GM21619 (cell line): ENCODE results near the gene SCEL.

Experiments used
- ATAC-seq: cut with Tn5 transposase; IDR thresholded peaks from one replicate; pipeline ENCODE4 v1.9.1; 2021; ENCODE audit not compliant: unreplicated experiment

SCEL gene

DNA sequence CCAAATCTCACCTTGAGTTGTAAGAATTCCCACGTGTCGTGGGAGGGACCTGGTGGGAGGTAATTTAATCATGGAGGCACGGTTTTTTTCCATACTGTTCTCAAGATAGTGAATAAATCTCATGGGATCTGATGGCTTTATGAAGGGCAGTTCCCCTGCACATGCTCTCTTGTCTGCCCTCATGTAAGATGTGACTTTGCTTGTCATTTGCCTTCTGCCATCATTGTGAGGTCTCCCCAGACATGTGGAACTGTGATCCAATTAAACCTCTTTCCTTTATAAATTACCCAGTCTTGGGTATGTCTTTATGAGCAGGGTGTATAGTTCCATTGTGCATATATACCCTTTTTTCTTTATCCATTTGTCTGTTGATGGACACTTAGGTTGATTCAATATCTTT, 13.1 kb downstream of the SCEL start:
- ATAC-seq, result no peak

DNA sequence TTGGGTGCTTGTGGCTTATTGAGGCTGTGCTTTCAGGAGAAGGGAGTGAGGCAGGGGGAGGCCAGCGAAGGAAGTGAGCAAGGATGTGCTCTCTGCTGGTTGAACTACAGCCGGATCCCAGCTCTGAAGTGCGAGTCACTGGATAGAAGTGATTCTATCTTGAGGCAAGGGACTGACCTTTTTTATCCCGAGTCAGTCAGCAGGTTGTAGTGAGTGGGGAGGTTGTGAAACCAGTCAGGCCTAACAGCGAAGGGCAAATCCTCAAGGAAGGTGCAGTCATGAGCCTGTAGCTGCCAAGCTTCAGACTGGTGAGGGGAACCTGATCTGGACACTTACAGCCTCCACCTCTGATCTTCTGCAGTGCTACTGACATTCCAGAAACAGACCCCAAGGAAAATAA, 18.6 kb downstream of the SCEL start:
- no peak for ATAC-seq

DNA sequence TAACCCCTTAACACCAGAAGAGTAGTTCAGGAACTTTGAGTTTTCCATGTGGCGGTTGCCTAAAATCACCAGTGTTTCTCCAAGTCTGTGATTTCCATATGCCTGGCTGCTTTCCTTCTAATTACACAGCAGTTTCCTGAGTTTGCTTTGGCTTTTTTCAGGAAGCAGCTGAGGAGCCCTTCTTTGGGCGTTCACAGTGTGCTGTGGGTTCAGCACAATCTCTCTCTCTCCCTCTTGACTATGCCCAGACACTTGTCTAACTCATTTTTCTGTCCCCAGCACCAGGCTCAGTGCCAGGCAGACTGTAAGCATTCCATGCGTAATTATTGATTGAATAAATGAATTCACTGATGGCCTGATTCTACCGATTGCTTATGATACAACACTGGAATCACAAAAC, 19.7 kb downstream of the SCEL start:
- no peak for ATAC-seq

DNA sequence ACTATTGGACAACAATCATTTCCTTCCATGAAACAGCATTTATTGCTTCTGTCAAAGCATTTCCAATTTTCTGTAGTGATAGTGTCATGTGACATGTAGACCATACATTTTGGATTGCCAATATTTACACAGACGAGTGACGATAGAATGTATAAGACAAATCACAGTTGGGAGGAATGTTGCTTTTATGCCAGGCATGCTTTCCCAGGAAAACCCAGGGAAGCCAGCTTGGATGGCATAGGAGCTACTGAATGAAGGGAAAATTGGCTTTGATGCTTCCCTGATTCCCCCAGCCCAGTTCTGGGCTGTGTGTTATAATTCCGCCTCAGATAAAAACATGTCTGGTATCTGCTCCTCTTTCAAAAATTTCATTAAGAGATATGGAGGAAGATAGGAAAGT, 22.5 kb downstream of the SCEL start:
- ATAC-seq, result no peak

DNA sequence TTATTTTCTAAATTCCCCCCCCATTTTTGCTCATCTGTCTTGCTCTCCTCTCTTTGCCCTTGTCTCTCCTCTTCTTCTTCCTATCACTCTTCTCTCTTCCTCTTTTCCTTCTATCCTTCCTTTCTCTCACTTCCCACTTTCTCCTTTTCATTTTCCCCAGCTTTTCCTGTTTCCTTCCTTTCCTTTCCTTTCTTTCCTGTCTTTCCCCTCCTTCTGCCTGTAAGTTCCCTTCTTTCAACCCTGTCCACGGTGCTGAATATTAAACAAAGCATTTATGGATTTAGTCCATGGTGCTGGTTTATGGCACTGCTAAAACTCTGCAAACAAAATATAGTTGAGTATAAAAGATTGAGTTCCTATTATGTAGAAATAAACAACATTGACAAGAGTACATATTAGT, 27.6 kb downstream of the SCEL start:
- ATAC-seq, result no peak

DNA sequence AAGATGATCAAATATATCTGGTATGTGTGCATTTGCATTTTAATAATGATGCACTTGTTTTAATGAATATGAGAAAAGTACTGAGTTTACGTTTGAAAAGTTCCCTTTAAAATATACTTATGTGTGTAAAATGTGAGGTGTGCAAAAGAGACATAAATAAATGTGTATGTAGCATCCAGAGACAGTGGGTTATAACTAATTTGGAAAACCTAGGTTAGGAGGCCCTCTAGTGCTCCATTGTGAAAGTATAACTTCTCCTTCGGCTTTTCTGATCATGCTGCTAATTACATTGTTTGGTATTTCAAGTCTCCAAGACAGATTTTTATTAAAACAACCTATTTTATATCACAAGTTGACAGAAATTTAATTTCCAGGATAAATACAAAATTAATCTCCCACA, 30.1 kb downstream of the SCEL start:
- ATAC-seq, result peak; percentile 86

DNA sequence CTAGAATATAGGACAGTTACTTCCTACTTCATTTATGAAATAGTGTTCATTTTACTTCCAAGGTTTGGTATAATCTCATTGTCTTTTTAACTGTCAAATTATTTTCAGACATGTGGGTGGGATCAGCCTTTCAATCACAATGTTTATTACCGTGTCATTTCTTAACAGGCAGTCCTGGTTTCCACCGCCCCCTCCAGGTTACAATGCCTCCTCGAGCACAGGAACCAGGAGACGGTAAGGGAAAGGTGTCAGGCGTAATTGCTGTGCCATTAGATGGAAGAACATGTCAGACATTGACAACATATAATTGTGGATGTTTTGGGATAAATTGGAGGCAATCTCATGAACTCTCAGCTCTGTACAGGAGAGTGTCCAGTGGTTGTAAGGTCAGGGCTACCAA, 36.5 kb downstream of the SCEL start:
- no peak for ATAC-seq

DNA sequence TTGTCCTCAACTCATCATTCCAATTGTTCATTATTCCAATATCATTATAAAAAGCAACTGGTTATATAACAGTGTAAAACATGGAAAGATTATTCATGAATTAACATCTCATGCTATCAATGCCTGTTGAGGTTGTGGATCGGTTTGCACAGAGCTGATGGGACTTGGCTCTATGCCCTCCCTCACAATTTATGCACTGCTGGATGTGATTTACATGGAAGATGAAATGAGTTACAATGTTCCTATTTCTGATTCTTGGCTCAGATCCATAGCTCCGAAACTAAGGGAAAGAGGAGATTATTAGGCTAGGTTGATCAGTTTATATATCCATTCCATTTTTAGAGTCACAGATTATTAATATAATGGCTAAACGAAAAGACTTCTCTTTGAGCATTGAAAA, 38.6 kb downstream of the SCEL start:
- no peak for ATAC-seq

DNA sequence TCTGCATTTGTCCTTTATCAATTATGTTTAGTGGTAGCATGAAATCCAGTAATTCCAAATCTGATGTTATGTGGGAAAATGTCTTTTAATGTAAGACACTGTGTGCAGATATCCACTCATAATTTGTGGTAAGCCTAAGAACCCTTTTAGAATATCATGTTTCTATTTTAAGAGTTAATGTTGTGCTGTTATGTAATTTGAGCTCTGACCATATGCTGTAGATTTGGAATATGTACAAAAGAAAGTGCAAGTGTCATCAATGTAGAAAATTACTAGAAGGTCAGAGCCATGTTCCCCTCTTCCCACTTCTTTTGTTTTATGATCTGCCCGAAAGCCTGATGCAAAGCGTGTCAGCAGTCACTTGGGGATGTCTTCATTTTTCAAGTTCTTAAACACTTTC, 44.5 kb downstream of the SCEL start:
- ATAC-seq, result no peak

DNA sequence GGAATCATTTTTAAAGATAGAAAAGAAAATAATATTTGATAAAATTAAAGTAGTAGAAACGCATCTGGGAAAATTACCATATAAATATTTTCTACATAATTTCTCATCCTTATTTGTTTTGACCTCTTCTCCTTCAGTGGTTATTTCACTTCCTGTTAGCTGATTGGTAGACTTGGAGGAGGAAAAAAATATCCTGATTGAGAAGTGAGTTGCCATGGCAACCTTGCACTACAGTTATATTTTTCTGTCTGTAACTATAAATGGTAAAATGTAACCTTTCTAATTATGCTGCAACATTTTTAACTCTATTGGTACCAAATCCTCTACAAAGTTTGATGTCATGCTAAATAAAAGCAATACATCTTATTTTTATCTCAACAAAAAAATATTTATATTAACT, 45.2 kb downstream of the SCEL start:
- no peak for ATAC-seq

DNA sequence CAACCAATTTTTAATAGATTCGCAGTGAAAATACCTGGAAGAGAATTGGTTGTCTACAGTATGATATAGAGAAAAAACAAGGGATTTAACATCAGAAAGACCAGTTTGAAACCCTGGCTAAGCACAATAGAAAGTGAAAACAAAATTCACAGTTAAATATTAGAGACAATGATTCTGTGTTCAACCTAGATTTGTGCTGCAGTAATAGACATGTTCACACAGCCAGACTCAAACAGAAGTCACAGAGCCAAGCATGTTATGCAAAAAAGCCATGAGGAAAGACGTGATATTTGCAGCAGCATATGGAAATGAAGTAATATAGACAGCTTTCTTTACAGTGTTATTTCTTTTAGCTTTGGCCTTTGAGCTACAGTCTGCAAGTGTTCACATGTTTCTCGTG, 48.1 kb downstream of the SCEL start:
- peak; percentile 77 for ATAC-seq

DNA sequence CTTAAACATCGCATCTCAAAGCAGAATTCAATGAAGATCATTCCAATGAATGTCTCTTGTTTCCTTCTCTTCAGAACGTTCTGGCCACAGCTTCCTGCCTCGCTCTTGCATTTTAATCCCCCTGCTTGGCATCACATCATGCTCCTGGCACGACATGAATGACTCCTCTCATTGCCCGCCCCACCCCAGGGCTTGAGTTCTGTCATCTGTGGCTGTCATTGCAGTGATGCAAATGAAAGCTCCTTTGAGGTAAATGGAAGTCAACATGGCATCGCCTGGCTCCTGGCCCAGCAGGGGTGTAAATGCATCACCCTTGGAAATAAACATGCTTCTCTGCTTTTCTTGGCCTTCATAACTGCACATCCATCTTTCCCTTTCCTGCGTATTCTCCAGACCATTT, 48.6 kb downstream of the SCEL start:
- ATAC-seq, result no peak

DNA sequence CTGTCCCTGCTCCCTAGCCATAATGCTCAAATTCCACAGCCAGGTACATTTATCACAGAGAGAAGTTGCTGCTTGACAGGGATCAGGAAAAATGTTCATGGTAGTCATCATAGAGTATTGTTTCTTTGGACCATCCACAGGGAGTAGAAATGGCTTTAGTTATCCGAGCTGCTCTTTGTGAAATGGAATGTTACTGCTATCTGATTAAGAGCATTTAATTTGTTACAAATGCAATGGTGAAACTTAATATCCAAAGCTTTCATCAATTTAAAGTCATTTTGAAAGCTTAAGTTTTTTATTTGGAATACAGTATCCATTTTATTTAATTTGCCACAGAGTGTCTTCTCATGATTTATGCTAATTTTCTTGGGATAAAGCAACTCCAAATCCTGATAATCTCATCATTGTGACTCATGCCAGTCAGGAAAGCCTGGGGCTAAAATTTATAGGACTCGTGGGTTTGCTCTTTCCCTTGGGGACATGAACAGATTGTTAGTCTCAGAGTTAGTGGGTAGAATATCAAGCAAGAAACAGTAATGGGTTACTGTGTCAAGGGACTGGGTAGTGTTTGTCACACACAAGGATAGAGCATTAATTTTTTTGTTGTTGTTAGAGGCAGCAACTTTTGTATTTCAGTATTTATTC, 59.8 kb downstream of the SCEL start:
- no peak for ATAC-seq

DNA sequence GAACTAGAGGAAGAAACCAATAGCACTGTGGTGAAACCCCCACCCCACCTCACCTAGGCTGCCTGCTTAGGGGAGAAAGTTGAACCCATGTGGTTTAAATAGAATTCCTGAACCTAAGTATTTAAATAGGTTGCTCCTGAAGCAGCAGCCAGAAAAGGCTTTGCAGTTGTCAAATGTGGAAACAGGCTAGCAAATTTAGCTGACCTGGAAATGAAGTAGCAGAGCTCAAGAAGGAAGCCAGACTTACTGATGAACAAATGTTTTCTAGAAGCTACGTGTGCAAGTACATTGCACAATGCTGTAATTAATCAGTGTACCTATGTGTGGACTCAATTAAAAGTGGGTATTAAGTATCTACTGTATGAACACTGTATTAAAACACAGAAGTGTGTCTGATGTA, 61.3 kb downstream of the SCEL start:
- ATAC-seq, result no peak

DNA sequence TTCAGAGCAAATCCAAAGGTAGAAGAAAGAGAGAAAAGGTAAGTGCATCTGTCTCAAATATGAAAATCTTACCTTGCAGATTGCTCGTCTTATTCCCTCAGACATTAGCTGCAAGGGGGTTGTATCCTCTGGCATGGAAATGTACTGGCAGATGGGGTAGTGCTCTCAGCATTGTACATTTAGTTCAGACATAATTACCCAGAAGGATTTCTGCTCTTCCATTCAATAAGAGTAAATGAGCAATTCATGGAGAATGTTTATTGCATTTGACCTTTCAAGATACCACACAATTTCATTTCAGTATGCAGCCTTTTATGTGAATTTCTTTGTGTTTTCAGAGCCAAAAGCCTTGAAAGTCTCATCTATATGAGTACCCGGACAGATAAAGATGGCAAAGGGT, 63.8 kb downstream of the SCEL start:
- no peak for ATAC-seq

DNA sequence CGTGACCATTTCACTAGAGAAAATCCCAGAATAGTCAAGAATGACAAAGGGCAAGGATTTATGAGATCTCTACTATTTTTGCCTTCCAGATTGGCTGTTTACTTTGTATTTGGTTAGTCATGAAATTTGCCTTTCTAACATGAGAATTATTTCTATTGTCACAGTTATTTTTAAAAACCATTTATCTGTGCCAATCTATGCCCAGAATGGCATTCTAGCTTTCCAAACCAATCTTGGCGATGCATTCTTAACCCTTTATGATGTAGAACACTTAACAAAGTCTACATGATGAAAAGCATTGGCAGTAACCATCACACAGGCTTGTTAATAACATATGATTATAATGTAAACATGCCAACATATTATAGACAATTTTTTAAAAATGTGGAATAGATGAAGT, 65.2 kb downstream of the SCEL start:
- no peak for ATAC-seq

DNA sequence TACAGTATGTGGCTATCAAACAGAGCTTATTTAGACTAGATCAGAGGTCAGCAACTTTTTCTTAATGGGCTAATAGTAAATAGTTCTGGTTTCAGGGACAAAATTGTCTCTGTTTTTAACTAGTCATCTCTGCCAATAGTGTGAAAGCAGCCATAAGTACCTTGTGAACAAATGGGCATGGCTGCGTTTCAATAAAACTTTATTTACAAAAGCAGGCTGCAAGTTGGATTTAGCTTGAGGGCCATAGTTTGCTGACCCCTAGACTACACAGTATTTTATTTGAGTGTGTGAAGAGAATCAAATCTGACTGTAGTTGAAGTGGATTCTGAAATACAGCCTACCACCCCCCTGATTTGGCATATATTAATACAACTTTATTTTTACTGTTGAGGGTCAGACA, 75.6 kb downstream of the SCEL start:
- no peak for ATAC-seq

DNA sequence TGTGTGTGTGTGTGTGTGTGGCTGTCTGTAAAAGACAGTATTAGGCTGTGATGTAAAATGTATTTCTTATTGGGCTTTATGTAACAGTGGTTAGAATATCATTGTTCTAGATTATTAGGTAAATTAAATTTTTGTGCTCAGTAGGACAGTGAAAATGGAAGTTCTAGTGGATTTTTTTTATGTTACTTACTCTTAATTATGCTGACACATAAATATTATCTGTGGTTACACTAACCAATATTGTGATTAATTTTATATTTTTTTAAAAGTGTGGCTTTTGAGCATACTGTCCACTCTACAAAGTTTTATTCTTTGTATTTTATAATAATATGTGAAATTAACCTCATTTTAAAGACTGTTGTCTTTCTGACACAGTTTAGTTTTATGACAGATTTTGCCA, 80.5 kb downstream of the SCEL start:
- no peak for ATAC-seq

DNA sequence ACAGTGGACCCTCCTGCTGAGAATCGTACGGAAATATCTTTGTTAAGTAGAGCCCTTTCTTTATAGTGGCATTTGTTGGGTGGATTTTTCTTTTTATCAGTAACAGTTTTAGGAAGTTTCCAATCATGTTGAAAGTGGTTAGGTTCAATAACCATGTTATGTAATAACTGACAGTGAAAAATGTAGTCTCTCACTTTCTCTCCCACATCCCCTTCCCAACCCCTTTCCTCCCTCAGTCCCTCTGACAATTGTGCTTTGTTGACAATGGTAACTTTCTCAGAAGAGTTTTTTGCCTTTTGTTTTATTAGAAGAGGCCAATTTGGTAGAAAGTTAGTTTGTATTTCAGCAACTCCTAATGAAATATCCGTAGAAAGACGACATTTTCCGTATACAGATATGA, 84.1 kb downstream of the SCEL start:
- ATAC-seq, result no peak

DNA sequence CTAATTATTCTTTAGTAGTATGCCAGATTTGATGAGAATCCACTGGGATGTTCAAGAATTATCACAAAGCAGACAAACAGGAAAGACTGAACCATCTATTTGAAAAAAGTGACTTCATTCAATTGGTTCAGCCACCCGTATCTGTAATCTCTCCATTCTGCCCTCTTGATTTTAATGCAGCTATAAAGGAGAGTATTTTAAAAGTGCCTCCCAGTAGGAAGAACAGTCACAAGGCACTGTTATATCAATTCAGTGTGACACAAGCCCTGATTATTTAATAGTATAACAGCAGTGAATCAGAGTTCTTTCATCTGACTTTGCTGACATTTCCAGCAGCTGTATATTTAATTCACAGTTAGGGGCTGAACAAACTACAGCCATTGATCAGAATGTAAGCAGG, 84.6 kb downstream of the SCEL start:
- ATAC-seq, result no peak

DNA sequence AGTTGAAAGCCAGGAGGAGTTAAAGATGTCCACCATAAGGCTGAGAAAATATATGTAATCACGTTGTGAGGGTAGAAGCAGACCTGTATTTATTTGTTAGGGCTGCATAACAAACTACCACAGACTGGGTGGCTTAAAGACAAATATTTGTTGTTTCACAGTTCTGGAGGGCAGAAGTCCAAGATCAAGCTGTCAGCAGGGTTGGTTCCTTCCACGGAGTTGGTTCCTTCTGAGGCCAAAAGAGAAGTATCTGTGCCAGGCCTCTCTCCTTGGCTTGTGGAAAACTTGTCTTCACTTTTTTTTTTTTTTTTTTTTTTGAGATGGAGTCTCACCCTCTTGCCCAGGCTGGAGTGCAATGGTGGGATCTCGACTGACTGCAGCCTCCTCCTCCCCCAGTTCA, 88.3 kb downstream of the SCEL start:
- ATAC-seq, result no peak

DNA sequence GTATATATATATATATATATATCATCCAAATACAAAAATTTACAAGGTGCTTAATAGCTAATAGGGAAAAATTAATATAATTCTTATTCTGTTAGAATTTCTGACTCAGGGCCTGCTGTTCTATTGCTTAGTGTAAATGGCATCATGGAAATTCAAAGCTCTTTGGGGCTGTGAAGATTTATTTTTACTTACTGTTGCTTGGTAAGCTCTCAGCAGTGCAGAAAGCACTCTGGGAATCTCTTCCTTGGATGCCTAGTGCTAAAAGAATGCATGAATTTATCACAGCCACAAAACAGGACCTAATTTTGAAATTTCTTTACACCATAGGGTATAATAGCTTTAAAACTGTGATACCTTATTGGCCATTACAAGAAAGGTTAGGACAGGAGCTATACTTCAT, 92.7 kb downstream of the SCEL start:
- no peak for ATAC-seq

DNA sequence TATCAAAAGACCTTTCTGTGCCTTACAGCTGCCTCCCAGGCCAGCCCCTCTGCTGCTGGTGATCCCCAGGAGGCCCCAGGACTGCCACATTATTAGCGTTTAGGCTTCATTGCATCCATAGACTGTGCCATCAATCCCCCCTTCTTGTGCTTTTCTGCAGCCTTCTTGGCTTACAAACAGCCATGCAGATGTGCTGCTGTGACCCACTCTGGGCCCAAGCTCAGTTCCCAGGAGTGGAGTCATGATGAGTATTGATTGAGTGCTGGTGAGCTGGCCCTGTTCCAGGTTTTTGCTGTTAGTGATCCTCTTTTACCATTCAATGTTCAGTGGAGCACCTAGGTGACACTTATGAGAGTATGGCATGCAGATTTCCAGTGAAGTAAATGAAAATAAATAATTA, 102.1 kb downstream of the SCEL start:
- no peak for ATAC-seq

DNA sequence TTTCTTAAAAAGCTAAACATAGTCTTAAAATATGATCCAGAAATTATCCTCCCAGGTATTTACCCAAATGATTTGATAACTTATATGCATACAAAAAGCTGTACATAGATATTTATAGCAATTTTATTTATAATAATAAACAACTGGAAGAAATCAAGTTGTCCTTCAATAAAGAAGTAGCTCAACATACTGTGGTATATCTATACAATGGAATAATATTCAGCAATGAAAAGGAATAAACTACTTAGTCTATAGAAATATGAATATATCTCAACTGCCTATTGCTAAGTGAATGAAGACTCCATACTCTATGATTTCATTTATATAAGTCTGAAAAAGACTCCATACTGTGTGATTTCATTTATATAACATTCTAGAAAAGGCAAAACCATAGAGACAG, 114.9 kb downstream of the SCEL start:
- no peak for ATAC-seq
